A549 (cell line): ENCODE results near the gene TBC1D14. TPM values are rescaled to one million over a fixed set of nuclear protein-coding genes. Genes with fewer than 3 reads are reported as not detected.

Source experiments
- ATAC-seq, 2 experiments: fragments of 200-7000 bp in 1 of 2; fragments of >200 bp in 1 of 2; cut with Nextera tagmentation in 1 of 2; cut with Tn5 transposase in 1 of 2; 3 replicates each; pipeline versions ENCODE4 v1.8.0 to v1.9.1; 2018 to 2020; ENCODE audit warnings: mild to moderate bottlenecking in 1 of 2, moderate library complexity in 1 of 2
- CTCF ChIA-PET: fragments of 300-600 bp; sonication (Branson Sonifier 250); formaldehyde crosslinking; extraction: SDS; loops from one replicate; lab custom pipeline; 2021; ENCODE audit warnings: antibody characterized with exemption, inconsistent platforms; lab: Yijun Ruan, JAX
- POLR2A ChIA-PET: fragments of 350-600 bp; formaldehyde crosslinking; extraction: SDS; loops from one replicate; lab custom pipeline; 2021; ENCODE audit warnings: antibody characterized with exemption, inconsistent platforms; lab: Yijun Ruan, JAX
- DNase-seq, 2 experiments: peaks; one replicate each; pipeline versions ENCODE4 v3.0.0 to v3.0.0-alpha.2; 2011 to 2016; ENCODE audit warnings: low read depth in 1 of 2, low spot score in 1 of 2
- FAIRE-seq: peaks from 2 replicates; lab custom pipeline; 2011; peaks lifted over from hg19 to GRCh38; lab: Jason Lieb, UNC
- H3K27ac ChIP-seq, 2 experiments: fragments of >200 bp; sonication (Bioruptor Twin); formaldehyde crosslinking; 3 replicates each; pipeline ENCODE4 v1.5.1; 2016 to 2017
- H3K4me1 ChIP-seq: fragments of >200 bp; sonication (Bioruptor Twin); formaldehyde crosslinking; 3 replicates; pipeline ENCODE4 v1.6.1; 2016
- H3K4me2 ChIP-seq: fragments of >200 bp; sonication (Bioruptor Twin); formaldehyde crosslinking; 3 replicates; pipeline ENCODE4 v1.6.1; 2016
- H3K4me3 ChIP-seq: fragments of >200 bp; sonication (Bioruptor Twin); formaldehyde crosslinking; 3 replicates; pipeline ENCODE4 v1.5.1; 2016
- H3K9me3 ChIP-seq: fragments of >200 bp; sonication (Bioruptor Twin); formaldehyde crosslinking; 3 replicates; pipeline ENCODE4 v1.6.1; 2016
- BCL3 ChIP-seq: fragments of >200 bp; sonication (Bioruptor Twin); formaldehyde crosslinking; IDR thresholded peaks from 3 replicates; pipeline ENCODE4 v1.6.1; 2016
- CBX2 ChIP-seq: fragments of 200-600 bp; sonication (generic); IDR thresholded peaks from 2 replicates; pipeline ENCODE4 v1.6.1; 2016; ENCODE audit warnings: low read depth, mild to moderate bottlenecking, borderline replicate concordance
- CBX8 ChIP-seq: fragments of 200-600 bp; sonication (generic); IDR thresholded peaks from 2 replicates; pipeline ENCODE4 v1.6.1; 2016
- CHD2 ChIP-seq: fragments of 150-350 bp; IDR thresholded peaks from 2 replicates; pipeline ENCODE4 v1.6.1; 2014; ENCODE audit warnings: low read length; ENCODE audit not compliant: partially characterized antibody
- CHD4 ChIP-seq: fragments of 200-600 bp; sonication (generic); IDR thresholded peaks from 2 replicates; pipeline ENCODE4 v1.6.1; 2016; ENCODE audit warnings: antibody characterized with exemption, mild to moderate bottlenecking, borderline replicate concordance
- EP300 ChIP-seq, 2 experiments: fragments of >200 bp; sonication (Bioruptor Twin); formaldehyde crosslinking; IDR thresholded peaks; 2 replicates in 1 of 2; 3 replicates in 1 of 2; pipeline ENCODE4 v1.6.1; 2016 to 2017
- FOSB ChIP-seq: fragments of 250-450 bp; sonication (Bioruptor Pico); IDR thresholded peaks from 2 replicates; pipeline ENCODE4 v1.5.0; 2020; ENCODE audit warnings: mild to moderate bottlenecking, moderate library complexity
- FOSL2 ChIP-seq, 2 experiments: fragments of 450-650 bp in 1 of 2; fragments of >200 bp in 1 of 2; sonication (Bioruptor Twin) in 1 of 2; formaldehyde crosslinking; IDR thresholded peaks; 2 replicates each; pipeline versions ENCODE4 v1.5.0 to v1.6.1; 2016 to 2020; ENCODE audit warnings: mild to moderate bottlenecking in 1 of 2, moderate library complexity in 1 of 2
- GATA3 ChIP-seq: IDR thresholded peaks from 2 replicates; pipeline ENCODE4 v1.6.1; 2012; ENCODE audit warnings: borderline replicate concordance
- HES2 ChIP-seq: fragments of >200 bp; sonication (Bioruptor Twin); formaldehyde crosslinking; IDR thresholded peaks from 2 replicates; pipeline ENCODE4 v1.6.1; 2016
- HEYL ChIP-seq: fragments of 250-450 bp; sonication (Bioruptor Pico); IDR thresholded peaks from 2 replicates; pipeline ENCODE4 v1.8.0; 2021; ENCODE audit warnings: mild to moderate bottlenecking, moderate library complexity
- HOXA7 ChIP-seq: fragments of 250-450 bp; sonication (Bioruptor Pico); IDR thresholded peaks from 2 replicates; pipeline ENCODE4 v1.5.0; 2020; ENCODE audit warnings: mild to moderate bottlenecking, moderate library complexity
- JUN ChIP-seq, 2 experiments: fragments of >200 bp; sonication (Bioruptor Twin); formaldehyde crosslinking; IDR thresholded peaks; 2 replicates in 1 of 2; 3 replicates in 1 of 2; pipeline ENCODE4 v1.6.1; 2016 to 2017
- JUNB ChIP-seq: fragments of >200 bp; sonication (Bioruptor Twin); formaldehyde crosslinking; IDR thresholded peaks from 2 replicates; pipeline ENCODE4 v1.6.1; 2016
- KDM1A ChIP-seq: fragments of 200-600 bp; sonication (generic); IDR thresholded peaks from 2 replicates; pipeline ENCODE4 v1.6.1; 2016; ENCODE audit warnings: low read depth, mild to moderate bottlenecking
- KDM5A ChIP-seq: fragments of 200-600 bp; sonication (generic); IDR thresholded peaks from 2 replicates; pipeline ENCODE4 v1.6.1; 2016; ENCODE audit warnings: antibody characterized with exemption, mild to moderate bottlenecking
- MAZ ChIP-seq: fragments of 150-350 bp; IDR thresholded peaks from 2 replicates; pipeline ENCODE4 v1.6.1; 2014; ENCODE audit warnings: antibody characterized with exemption, low read depth, low read length, borderline replicate concordance
- MYC ChIP-seq: IDR thresholded peaks from 2 replicates; pipeline ENCODE4 v1.6.1; 2012; ENCODE audit warnings: mild to moderate bottlenecking, inconsistent platforms, low read length, improper control_type of control experiment, borderline replicate concordance
- NFE2L2 ChIP-seq: fragments of 150-350 bp; conservative IDR thresholded peaks from 2 replicates; pipeline ENCODE4 v1.6.1; 2014; ENCODE audit warnings: low read length
- NR3C1 ChIP-seq: fragments of >200 bp; sonication (Bioruptor Twin); formaldehyde crosslinking; IDR thresholded peaks from 3 replicates; pipeline ENCODE4 v1.6.1; 2017
- PHF8 ChIP-seq: fragments of 200-600 bp; sonication (generic); IDR thresholded peaks from 2 replicates; pipeline ENCODE4 v1.6.1; 2016; ENCODE audit warnings: low read depth, mild to moderate bottlenecking, antibody characterized with exemption, moderate library complexity, borderline replicate concordance
- POLR2A ChIP-seq: IDR thresholded peaks from 2 replicates; pipeline ENCODE4 v1.6.1; 2012; ENCODE audit warnings: mild to moderate bottlenecking, low read length
- POLR2AphosphoS2 ChIP-seq: conservative IDR thresholded peaks from 2 replicates; pipeline ENCODE4 v1.6.1; 2012; ENCODE audit warnings: low read length, improper control_type of control experiment, inconsistent platforms
- RAD21 ChIP-seq, 2 experiments: fragments of >200 bp in 1 of 2; sonication (Bioruptor Twin) in 1 of 2; formaldehyde crosslinking in 1 of 2; IDR thresholded peaks in 1 of 2; conservative IDR thresholded peaks in 1 of 2; 2 replicates in 1 of 2; 3 replicates in 1 of 2; pipeline ENCODE4 v1.6.1; 2012 to 2018; ENCODE audit warnings: inconsistent platforms in 1 of 2
- SMC3 ChIP-seq: fragments of >200 bp; sonication (Bioruptor Twin); formaldehyde crosslinking; IDR thresholded peaks from 3 replicates; pipeline ENCODE4 v1.6.1; 2018; ENCODE audit warnings: inconsistent platforms
- SREBF2 ChIP-seq: fragments of 450-650 bp; IDR thresholded peaks from 2 replicates; pipeline ENCODE4 v1.6.1; 2014; ENCODE audit warnings: mild to moderate bottlenecking, moderate library complexity
- TP53 ChIP-seq: fragments of 250-450 bp; sonication (Bioruptor Pico); IDR thresholded peaks from 2 replicates; pipeline ENCODE4 v1.5.0; 2021; ENCODE audit warnings: mild to moderate bottlenecking, moderate library complexity
- ZFP36 ChIP-seq: fragments of 450-650 bp; IDR thresholded peaks from 2 replicates; pipeline ENCODE4 v1.6.1; 2014; ENCODE audit warnings: borderline replicate concordance; ENCODE audit not compliant: partially characterized antibody
- ZNF302 ChIP-seq: fragments of 250-450 bp; sonication (Bioruptor Pico); IDR thresholded peaks from 2 replicates; pipeline ENCODE4 v1.9.0; 2021; ENCODE audit warnings: inconsistent platforms, mild to moderate bottlenecking, moderate library complexity
- WGBS: methylation state at CpG from one replicate; pipeline ENCODE4 v1.1.6; 2017; ENCODE audit errors: missing lambda C conversion rate; 5-methylcytosine and 5-hydroxymethylcytosine counted together
- polyA plus RNA-seq, 4 experiments: library from polyadenylated mRNA; depleted of rRNA in 3 of 4; stranded (reverse); fragments of >200 nt; fragmentation: RNase III in 1 of 4; extraction: RNeasy Plus Mini Kit Qiagen cat#74134 plus additional on column Dnase treatment in 1 of 4; gene quantifications; 2 replicates in 3 of 4; 3 replicates in 1 of 4; pipeline ENCODE4 v1.2.3, GENCODE V29; 2011 to 2017
- TF ChIP-seq, protein P1 (sequence below): fragments of 450-650 bp; IDR thresholded peaks from 2 replicates; pipeline ENCODE4 v1.6.1; 2014; ENCODE audit warnings: antibody characterized with exemption
- TF ChIP-seq, protein P2 (sequence below): fragments of 150-350 bp; IDR thresholded peaks from 2 replicates; pipeline ENCODE4 v1.6.1; 2014; ENCODE audit warnings: low read depth, mild to moderate bottlenecking, low read length
- TF ChIP-seq, protein P3 (sequence below): IDR thresholded peaks from 2 replicates; pipeline ENCODE4 v1.6.1; 2012
- TF ChIP-seq, protein P4 (sequence below): fragments of >200 bp; sonication (Bioruptor Twin); formaldehyde crosslinking; IDR thresholded peaks from 3 replicates; pipeline ENCODE4 v1.5.1; 2016
- TF ChIP-seq, protein P5 (sequence below): IDR thresholded peaks from 2 replicates; pipeline ENCODE4 v1.6.1; 2012; ENCODE audit warnings: low read depth, borderline replicate concordance

The TBC1D14 gene
- polyA plus RNA-seq, 2 of the 4 experiments (the other 2 are of a cell fraction): 30.2 to 39.0 TPM

DNA sequence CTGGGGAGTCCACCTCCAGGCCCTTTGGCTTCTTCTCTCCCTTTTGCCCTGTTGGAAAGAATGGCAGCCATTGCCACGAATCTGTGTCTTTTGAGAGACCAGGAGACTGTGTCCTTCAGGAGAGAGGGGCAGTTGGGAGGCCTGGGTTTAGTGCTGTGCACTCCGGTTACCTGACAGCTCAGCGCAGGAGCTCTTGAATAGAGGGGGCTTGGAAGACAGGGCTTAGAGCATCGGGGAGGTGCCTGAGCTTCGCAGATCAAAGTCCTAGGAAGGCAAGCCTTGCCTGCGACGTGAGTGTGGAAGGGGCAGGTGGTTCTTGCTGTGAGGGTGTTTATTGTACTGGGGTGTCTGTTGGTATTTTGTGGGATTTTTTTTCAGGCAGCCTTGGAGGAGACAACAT, 91.6 kb downstream of the TBC1D14 start:
- POLR2A ChIA-PET: no interaction called here
- TF ChIP-seq KDM5A (no peak), CBX8 (no peak), MAZ (no peak), GATA3 (no peak), JUNB (no peak), MYC (no peak), SREBF2 (no peak), SMC3 (no peak), EP300 (IDR thresholded peaks at IDR 0.05) (no peak), RAD21 (conservative IDR thresholded peaks at IDR 0.05 in 1 of 2, IDR thresholded peaks at IDR 0.05 in 1 of 2) (no peak), ZNF302 (CRISPR knock-in tag) (no peak), NR3C1 (no peak), FOSB (CRISPR knock-in tag) (no peak), KDM1A (no peak), ZFP36 (no peak), HEYL (CRISPR knock-in tag) (no peak)
- TF ChIP-seq, protein P1, sequence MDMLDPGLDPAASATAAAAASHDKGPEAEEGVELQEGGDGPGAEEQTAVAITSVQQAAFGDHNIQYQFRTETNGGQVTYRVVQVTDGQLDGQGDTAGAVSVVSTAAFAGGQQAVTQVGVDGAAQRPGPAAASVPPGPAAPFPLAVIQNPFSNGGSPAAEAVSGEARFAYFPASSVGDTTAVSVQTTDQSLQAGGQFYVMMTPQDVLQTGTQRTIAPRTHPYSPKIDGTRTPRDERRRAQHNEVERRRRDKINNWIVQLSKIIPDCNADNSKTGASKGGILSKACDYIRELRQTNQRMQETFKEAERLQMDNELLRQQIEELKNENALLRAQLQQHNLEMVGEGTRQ: no peak
- TF ChIP-seq, protein P2, sequence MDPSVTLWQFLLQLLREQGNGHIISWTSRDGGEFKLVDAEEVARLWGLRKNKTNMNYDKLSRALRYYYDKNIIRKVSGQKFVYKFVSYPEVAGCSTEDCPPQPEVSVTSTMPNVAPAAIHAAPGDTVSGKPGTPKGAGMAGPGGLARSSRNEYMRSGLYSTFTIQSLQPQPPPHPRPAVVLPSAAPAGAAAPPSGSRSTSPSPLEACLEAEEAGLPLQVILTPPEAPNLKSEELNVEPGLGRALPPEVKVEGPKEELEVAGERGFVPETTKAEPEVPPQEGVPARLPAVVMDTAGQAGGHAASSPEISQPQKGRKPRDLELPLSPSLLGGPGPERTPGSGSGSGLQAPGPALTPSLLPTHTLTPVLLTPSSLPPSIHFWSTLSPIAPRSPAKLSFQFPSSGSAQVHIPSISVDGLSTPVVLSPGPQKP: no peak
- TF ChIP-seq, protein P3, sequence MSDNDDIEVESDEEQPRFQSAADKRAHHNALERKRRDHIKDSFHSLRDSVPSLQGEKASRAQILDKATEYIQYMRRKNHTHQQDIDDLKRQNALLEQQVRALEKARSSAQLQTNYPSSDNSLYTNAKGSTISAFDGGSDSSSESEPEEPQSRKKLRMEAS: no peak
- TF ChIP-seq, protein P4, sequence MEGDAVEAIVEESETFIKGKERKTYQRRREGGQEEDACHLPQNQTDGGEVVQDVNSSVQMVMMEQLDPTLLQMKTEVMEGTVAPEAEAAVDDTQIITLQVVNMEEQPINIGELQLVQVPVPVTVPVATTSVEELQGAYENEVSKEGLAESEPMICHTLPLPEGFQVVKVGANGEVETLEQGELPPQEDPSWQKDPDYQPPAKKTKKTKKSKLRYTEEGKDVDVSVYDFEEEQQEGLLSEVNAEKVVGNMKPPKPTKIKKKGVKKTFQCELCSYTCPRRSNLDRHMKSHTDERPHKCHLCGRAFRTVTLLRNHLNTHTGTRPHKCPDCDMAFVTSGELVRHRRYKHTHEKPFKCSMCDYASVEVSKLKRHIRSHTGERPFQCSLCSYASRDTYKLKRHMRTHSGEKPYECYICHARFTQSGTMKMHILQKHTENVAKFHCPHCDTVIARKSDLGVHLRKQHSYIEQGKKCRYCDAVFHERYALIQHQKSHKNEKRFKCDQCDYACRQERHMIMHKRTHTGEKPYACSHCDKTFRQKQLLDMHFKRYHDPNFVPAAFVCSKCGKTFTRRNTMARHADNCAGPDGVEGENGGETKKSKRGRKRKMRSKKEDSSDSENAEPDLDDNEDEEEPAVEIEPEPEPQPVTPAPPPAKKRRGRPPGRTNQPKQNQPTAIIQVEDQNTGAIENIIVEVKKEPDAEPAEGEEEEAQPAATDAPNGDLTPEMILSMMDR: no peak
- no peak for DNase-seq
- Histone ChIP-seq H3K27ac (no peak overlapping the region), H3K9me3 (no peaks in the 10 kb centered on the region), H3K4me2 (no peak overlapping the region), H3K4me1 (peaks cover 11% of the 10 kb centered on the region; the same call in 2 of the 3 replicates), H3K4me3 (no peak overlapping the region)
- CTCF ChIA-PET: interaction anchor here (1.2 kb wide), 1 partner anchor 27 kb away, joined by 3 read pairs; no protein-coding TSS in a partner anchor
- no peak for FAIRE-seq
- no peak for ATAC-seq
- 96% methylated on average over 6 of the region's 7 CpGs for WGBS

DNA sequence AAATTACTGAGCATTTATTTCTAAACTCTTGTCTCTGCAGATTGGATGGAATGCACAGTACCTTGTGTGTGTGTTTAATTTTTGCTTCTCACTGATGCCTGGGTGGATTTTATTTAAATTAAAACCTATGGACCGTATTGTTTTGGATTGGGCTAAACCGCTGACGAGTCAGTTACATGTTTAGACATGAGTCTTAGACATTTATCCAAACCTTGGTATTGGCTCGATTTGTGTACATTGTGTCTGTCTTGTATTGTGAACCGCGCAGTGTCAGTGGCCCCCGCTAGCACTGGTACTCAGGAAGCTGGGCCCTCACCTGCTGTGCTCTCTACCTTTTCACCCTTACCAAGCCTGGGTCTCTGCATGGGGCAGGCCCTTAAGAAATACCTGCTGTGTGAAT, 92.7 kb downstream of the TBC1D14 start:
- TF ChIP-seq FOSB (CRISPR knock-in tag): no peak
- TF ChIP-seq, protein P5, sequence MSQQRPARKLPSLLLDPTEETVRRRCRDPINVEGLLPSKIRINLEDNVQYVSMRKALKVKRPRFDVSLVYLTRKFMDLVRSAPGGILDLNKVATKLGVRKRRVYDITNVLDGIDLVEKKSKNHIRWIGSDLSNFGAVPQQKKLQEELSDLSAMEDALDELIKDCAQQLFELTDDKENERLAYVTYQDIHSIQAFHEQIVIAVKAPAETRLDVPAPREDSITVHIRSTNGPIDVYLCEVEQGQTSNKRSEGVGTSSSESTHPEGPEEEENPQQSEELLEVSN: no peak
- TF ChIP-seq PHF8: no peak
- no peak for TF ChIP-seq CHD4
- TF ChIP-seq HOXA7: no peak
- TF ChIP-seq BCL3: no peak
- TF ChIP-seq NFE2L2: no peak
- TF ChIP-seq FOSL2 (IDR thresholded peaks at IDR 0.05): no peak
- no peak for TF ChIP-seq FOSL2 (CRISPR knock-in tag; IDR thresholded peaks at IDR 0.05)
- TF ChIP-seq TP53: no peak
- no peak for TF ChIP-seq HES2
- no peak for TF ChIP-seq JUN (IDR thresholded peaks at IDR 0.05)
- TF ChIP-seq CBX8: no peak
- no peak for TF ChIP-seq POLR2AphosphoS2
- TF ChIP-seq POLR2A: no peak
- TF ChIP-seq, protein P2: no peak
- TF ChIP-seq CHD2: no peak
- TF ChIP-seq JUNB: no peak
- no peak for TF ChIP-seq CBX2
- Histone ChIP-seq H3K4me2 (no peak overlapping the region), H3K4me1 (peaks cover 11% of the 10 kb centered on the region; the same call in 2 of the 3 replicates), H3K9me3 (no peaks in the 10 kb centered on the region), H3K4me3 (no peak overlapping the region), H3K27ac (no peak overlapping the region)
- 94% methylated on average over 7 of the region's 7 CpGs for WGBS
- ChIA-PET CTCF (no interaction called here), POLR2A (no interaction called here)
- ATAC-seq (no peak), DNase-seq (no peak), FAIRE-seq (no peak)
